RWPE2 (cell line): ENCODE measurements around the gene MXRA8.
"Not testable (repeated sequence)": the region's sequence is repeated elsewhere in the genome, so short reads cannot be mapped to it uniquely, and the experiment has no call there.

Experiments used
- ATAC-seq: fragments of 200-7000 bp; cut with Tn5 transposase; 3 replicates; pipeline ENCODE4 v1.9.1; 2021; ENCODE audit warnings: low read depth
- DNase-seq: peaks from one replicate; pipeline ENCODE4 v3.0.0-alpha.2; 2020; ENCODE audit warnings: low spot score
- H3K27ac ChIP-seq: fragments of 450-650 bp; 2 replicates; pipeline ENCODE4 v1.5.1; 2017; ENCODE audit warnings: mild to moderate bottlenecking; ENCODE audit not compliant: poor library complexity, severe bottlenecking
- H3K27me3 ChIP-seq: fragments of 250-450 bp; sonication (Bioruptor Pico); 2 replicates; pipeline ENCODE4 v1.5.1; 2021; ENCODE audit warnings: mild to moderate bottlenecking, moderate library complexity; ENCODE audit not compliant: insufficient read depth, poor library complexity, severe bottlenecking
- H3K36me3 ChIP-seq: fragments of 250-450 bp; sonication (Bioruptor Pico); 2 replicates; pipeline ENCODE4 v1.5.1; 2020; ENCODE audit warnings: low read depth, mild to moderate bottlenecking, moderate library complexity
- H3K4me1 ChIP-seq: fragments of 250-450 bp; sonication (Bioruptor Pico); 2 replicates; pipeline ENCODE4 v1.5.1; 2021; ENCODE audit warnings: mild to moderate bottlenecking, moderate library complexity; ENCODE audit not compliant: insufficient read depth, poor library complexity, severe bottlenecking
- H3K4me3 ChIP-seq: fragments of 250-450 bp; sonication (Bioruptor Pico); 2 replicates; pipeline ENCODE4 v1.5.1; 2021; ENCODE audit warnings: mild to moderate bottlenecking, moderate library complexity; ENCODE audit not compliant: severe bottlenecking
- H3K9me3 ChIP-seq: fragments of 250-450 bp; sonication (Bioruptor Pico); 2 replicates; pipeline ENCODE4 v1.5.1; 2021; ENCODE audit warnings: mild to moderate bottlenecking, moderate library complexity; ENCODE audit not compliant: severe bottlenecking
- TF ChIP-seq, protein P1 (sequence below): fragments of 450-650 bp; IDR thresholded peaks from one replicate; pipeline ENCODE4 v1.5.1; 2017; ENCODE audit warnings: mild to moderate bottlenecking, moderate library complexity; ENCODE audit not compliant: poor library complexity, severe bottlenecking

Gene MXRA8

DNA sequence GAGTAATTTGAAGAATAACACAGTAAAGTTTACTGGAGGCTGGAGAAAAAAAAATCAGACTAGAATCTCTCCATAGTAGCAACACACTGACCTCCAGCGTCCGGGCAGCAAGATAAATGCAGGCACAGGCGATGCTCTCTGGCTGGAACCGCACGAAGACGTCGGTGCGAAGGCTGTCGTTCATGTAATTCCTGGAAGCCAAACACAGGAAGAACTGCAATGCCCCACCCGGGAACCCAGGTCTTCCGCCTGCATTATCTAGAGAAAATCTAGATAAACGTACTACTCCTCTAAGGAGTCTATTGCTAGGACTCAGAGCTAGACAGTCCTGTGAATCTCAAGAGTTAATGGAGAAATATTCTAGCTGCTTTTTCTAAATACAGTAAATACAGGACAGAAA lies 32.3 kb upstream of the MXRA8 start:
- DNase-seq (no peak), ATAC-seq (no peak)
- TF ChIP-seq, protein P1, sequence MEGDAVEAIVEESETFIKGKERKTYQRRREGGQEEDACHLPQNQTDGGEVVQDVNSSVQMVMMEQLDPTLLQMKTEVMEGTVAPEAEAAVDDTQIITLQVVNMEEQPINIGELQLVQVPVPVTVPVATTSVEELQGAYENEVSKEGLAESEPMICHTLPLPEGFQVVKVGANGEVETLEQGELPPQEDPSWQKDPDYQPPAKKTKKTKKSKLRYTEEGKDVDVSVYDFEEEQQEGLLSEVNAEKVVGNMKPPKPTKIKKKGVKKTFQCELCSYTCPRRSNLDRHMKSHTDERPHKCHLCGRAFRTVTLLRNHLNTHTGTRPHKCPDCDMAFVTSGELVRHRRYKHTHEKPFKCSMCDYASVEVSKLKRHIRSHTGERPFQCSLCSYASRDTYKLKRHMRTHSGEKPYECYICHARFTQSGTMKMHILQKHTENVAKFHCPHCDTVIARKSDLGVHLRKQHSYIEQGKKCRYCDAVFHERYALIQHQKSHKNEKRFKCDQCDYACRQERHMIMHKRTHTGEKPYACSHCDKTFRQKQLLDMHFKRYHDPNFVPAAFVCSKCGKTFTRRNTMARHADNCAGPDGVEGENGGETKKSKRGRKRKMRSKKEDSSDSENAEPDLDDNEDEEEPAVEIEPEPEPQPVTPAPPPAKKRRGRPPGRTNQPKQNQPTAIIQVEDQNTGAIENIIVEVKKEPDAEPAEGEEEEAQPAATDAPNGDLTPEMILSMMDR, result no peak
- H3K27me3 ChIP-seq, result no peaks in the 10 kb centered on the region
- H3K9me3 ChIP-seq, result no peaks in the 10 kb centered on the region
- no peak overlapping the region for H3K27ac ChIP-seq
- peaks cover 100% of the 10 kb centered on the region for H3K36me3 ChIP-seq
- H3K4me1 ChIP-seq, result no peaks in the 10 kb centered on the region
- no peak overlapping the region for H3K4me3 ChIP-seq

DNA sequence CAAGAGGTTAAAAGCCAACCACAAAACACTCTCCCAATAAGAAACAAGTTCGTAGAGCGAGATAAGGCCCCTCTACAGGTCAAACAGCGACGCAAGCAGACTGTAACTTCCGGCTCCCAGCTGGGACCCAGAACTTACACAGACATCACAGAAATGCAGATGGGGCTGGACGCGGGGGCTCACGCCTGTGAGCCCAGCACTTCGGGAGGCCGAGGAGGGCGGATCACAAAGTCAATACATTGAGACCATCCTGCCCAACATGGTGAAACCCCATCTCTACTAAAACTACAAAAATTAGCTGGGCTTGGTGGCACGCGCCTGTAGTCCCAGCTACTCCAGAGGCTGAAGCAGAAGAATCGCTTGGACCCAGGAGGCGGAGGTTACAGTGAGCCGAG lies 29.7 kb upstream of the MXRA8 start:
- H3K36me3 ChIP-seq, result peaks cover 75% of the 10 kb centered on the region
- H3K27ac ChIP-seq, result no peak overlapping the region
- ATAC-seq (no peak), DNase-seq (no peak)
- TF ChIP-seq, protein P1, result no peak
- no peak overlapping the region for H3K4me3 ChIP-seq
- no peaks in the 10 kb centered on the region for H3K9me3 ChIP-seq
- no peaks in the 10 kb centered on the region for H3K27me3 ChIP-seq
- H3K4me1 ChIP-seq, result no peaks in the 10 kb centered on the region

DNA sequence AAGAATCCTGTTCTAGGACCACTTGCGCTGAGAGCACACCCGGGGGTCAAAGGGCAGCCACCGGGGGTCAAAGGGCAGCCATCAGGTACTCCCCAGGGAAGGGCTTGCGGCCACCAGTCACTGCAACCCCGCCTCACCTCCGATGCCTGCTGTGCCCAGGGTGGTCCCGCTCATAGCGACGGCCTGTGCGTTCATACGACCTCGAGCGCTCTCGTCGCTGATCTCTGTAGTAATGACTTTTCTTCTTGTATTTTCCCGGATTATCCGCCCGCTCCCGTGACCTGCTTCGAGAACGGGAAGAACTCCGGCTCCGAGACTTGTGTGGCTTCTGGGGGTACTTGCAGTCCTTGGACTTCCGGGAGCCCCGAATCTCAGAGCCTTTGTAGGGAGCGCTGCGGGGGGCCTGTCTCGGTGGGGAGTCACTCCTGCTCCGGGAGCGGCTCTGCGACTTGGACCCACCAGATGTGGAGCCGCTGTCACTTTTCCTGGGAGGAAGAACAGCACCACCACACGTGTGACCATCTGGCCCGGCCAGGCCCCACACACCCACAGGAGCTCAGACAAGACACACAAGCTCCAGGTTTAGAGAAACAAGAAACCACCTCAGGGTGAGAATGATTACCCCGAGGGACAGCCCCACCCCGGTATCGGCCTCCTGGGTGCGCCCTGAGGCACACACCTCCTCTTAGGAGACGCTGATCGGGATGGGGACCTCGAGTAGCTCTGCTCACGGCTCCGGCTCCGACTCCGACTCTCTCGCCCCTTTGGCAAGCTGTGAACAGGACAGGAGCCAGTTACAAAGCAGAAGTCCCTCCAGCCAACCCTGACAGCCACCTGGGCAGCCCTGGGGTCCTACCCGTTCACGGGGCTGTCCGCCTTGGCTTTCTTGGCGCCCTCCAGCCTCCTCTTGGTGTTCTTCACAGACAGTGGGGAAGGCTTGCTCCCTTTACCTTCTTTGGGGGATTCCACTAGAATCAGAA lies 29.0 kb upstream of the MXRA8 start:
- no peaks in the 10 kb centered on the region for H3K4me1 ChIP-seq
- H3K27ac ChIP-seq, result no peak overlapping the region
- H3K4me3 ChIP-seq, result no peak overlapping the region
- TF ChIP-seq, protein P1, result no peak
- ATAC-seq (no peak), DNase-seq (no peak)
- H3K27me3 ChIP-seq, result no peaks in the 10 kb centered on the region
- H3K9me3 ChIP-seq, result no peaks in the 10 kb centered on the region
- H3K36me3 ChIP-seq, result peaks cover 68% of the 10 kb centered on the region

DNA sequence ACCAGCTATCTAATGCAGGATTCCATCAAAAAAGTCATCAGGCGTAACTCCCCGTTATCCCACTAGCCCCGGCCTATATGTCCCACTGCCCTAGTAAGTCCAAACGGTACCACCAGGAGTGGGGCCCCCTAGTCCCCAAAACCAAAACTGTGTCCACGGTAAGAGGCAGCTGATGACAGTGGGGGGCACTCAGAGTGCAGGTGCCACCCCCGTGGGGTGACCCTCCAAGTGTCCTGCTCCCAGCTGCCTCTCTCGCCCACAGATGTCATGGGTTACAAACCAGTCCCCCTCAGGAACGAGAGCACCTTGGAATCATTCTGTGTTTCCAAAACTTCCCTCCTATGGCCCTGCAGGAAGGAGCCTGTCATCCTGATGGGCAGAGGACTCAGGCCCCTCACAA lies 27.6 kb upstream of the MXRA8 start:
- Histone ChIP-seq H3K4me1 (no peaks in the 10 kb centered on the region), H3K36me3 (peaks cover 54% of the 10 kb centered on the region), H3K4me3 (no peak overlapping the region), H3K27me3 (no peaks in the 10 kb centered on the region), H3K27ac (no peak overlapping the region), H3K9me3 (no peaks in the 10 kb centered on the region)
- DNase-seq (no peak), ATAC-seq (peak; percentile 35; the same call in 1 of the 3 replicates)
- TF ChIP-seq, protein P1, result no peak

DNA sequence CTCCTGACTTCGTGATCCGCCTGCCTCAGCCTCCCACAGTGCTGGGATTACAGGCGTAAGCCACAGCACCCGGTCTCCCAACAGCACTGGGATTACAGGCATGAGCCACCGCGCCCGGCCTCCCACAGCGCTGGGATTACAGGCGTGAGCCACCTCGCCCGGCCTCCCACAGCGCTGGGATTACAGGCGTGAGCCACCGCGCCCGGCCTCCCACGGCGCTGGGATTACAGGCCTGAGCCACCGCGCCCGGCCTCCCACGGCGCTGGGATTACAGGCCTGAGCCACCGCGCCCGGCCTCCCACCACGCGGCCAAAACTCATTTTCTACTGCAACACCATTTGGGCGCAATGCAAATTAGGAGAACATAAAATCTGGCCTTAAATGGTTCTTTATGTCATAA lies 27.0 kb upstream of the MXRA8 start:
- not testable (repeated sequence) for DNase-seq, H3K27ac ChIP-seq, ATAC-seq, H3K27me3 ChIP-seq, H3K4me1 ChIP-seq, H3K4me3 ChIP-seq, H3K9me3 ChIP-seq
- H3K36me3 ChIP-seq, result peaks cover 48% of the 10 kb centered on the region
